Tibial nerve (tissue), 4 donors: ENCODE data around the gene SERPINI2.
"Not testable (repeated sequence)": the region's sequence is repeated elsewhere in the genome, so short reads cannot be mapped to it uniquely, and the experiment has no call there.

Experiments
- CTCF ChIP-seq, 5 experiments: fragments of 200-600 bp in 3 of 5; fragments of 450-650 bp in 2 of 5; sonication (generic) in 3 of 5; IDR thresholded peaks; one replicate each; pipeline ENCODE4 v1.5.1; 2016 to 2019; ENCODE audit warnings: antibody characterized with exemption in 5 of 5, mild to moderate bottlenecking in 3 of 5, moderate library complexity in 2 of 5
- EP300 ChIP-seq, 2 donors: sonication (generic); formaldehyde crosslinking; IDR thresholded peaks; one replicate each; pipeline ENCODE4 v1.6.1; 2017; ENCODE audit warnings: antibody characterized with exemption in 2 of 2, mild to moderate bottlenecking in 1 of 2
- POLR2A ChIP-seq, 2 donors: fragments of 450-650 bp; IDR thresholded peaks; one replicate each; pipeline ENCODE4 v1.6.1; 2017; ENCODE audit warnings: antibody characterized with exemption in 2 of 2, mild to moderate bottlenecking in 2 of 2, moderate library complexity in 2 of 2

GRCh38 chr3:167422396-167422795 lies 51.4 kb downstream of the SERPINI2 start:
- TF ChIP-seq CTCF, POLR2A, EP300 (IDR thresholded peaks at IDR 0.05): not testable (repeated sequence)
